Kidney epithelial cell (primary cell): Measurements from ENCODE around the gene HOMEZ. TPM values are rescaled to one million over a fixed set of nuclear protein-coding genes. Genes with fewer than 3 reads are reported as not detected.
A peak's percentile ranks its signal among the peaks of the same experiment; 100 is the strongest.

Source experiments
- DNase-seq: peaks from one replicate; pipeline ENCODE4 v3.0.0-alpha.2; 2010; ENCODE audit warnings: low read depth
- H3K27me3 ChIP-seq: 2 replicates; pipeline ENCODE4 v1.6.0; 2011; ENCODE audit warnings: low read length; ENCODE audit not compliant: control insufficient read depth, insufficient read depth
- H3K36me3 ChIP-seq: 2 replicates; pipeline ENCODE4 v1.5.1; 2011; ENCODE audit warnings: low read length; ENCODE audit not compliant: control insufficient read depth, insufficient read depth
- H3K4me3 ChIP-seq: 2 replicates; pipeline ENCODE4 v1.5.1; 2011; ENCODE audit warnings: low read depth, mild to moderate bottlenecking, control low read depth, low read length
- total RNA-seq: library from RNA; depleted of rRNA; stranded (reverse); fragments of >200 nt; gene quantifications from 2 replicates; pipeline ENCODE4 v1.2.3, GENCODE V29; 2015
- TF ChIP-seq, protein P1 (sequence below): IDR thresholded peaks from 2 replicates; pipeline ENCODE4 v1.5.1; 2011; ENCODE audit warnings: mild to moderate bottlenecking, moderate library complexity, low read length, control low read depth, inconsistent platforms; ENCODE audit not compliant: insufficient read depth, poor library complexity, severe bottlenecking

HOMEZ gene
- total RNA-seq, 1 donor from 2014 or later = 24.3 TPM

DNA sequence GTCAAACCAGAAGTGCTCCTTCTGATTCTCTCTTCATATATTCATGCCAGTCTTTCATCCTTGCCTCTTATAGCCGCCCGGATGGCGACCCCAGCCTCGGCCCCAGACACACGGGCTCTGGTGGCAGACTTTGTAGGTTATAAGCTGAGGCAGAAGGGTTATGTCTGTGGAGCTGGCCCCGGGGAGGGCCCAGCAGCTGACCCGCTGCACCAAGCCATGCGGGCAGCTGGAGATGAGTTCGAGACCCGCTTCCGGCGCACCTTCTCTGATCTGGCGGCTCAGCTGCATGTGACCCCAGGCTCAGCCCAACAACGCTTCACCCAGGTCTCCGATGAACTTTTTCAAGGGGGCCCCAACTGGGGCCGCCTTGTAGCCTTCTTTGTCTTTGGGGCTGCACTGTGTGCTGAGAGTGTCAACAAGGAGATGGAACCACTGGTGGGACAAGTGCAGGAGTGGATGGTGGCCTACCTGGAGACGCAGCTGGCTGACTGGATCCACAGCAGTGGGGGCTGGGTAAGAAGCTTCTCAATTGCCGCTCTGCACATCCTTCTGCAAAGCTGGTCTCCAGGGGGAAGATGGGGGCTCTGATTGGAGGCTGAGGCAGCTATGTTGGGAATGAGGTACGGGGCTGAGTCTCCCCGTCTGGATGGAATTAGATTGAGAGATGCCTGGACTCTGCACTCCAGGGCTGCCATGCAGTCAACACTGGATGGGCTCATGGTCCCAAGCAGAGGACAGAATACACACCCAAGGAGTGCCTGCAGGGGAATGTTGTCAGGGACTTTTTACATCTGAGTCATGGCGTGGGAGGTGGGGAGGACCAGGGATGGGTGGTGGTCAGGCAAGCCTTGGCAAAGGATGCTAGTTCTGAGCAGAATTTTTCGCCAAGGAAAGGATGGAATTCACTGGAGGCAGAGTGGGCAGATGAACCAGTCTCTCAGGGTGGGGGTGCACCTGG, 22.0 kb upstream of the HOMEZ start:
- TF ChIP-seq, protein P1, sequence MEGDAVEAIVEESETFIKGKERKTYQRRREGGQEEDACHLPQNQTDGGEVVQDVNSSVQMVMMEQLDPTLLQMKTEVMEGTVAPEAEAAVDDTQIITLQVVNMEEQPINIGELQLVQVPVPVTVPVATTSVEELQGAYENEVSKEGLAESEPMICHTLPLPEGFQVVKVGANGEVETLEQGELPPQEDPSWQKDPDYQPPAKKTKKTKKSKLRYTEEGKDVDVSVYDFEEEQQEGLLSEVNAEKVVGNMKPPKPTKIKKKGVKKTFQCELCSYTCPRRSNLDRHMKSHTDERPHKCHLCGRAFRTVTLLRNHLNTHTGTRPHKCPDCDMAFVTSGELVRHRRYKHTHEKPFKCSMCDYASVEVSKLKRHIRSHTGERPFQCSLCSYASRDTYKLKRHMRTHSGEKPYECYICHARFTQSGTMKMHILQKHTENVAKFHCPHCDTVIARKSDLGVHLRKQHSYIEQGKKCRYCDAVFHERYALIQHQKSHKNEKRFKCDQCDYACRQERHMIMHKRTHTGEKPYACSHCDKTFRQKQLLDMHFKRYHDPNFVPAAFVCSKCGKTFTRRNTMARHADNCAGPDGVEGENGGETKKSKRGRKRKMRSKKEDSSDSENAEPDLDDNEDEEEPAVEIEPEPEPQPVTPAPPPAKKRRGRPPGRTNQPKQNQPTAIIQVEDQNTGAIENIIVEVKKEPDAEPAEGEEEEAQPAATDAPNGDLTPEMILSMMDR = no peak
- no peaks in the 10 kb centered on the region for H3K27me3 ChIP-seq
- H3K4me3 ChIP-seq = peak overlapping the region; percentile 80
- no peaks in the 10 kb centered on the region for H3K36me3 ChIP-seq
- DNase-seq = no peak

DNA sequence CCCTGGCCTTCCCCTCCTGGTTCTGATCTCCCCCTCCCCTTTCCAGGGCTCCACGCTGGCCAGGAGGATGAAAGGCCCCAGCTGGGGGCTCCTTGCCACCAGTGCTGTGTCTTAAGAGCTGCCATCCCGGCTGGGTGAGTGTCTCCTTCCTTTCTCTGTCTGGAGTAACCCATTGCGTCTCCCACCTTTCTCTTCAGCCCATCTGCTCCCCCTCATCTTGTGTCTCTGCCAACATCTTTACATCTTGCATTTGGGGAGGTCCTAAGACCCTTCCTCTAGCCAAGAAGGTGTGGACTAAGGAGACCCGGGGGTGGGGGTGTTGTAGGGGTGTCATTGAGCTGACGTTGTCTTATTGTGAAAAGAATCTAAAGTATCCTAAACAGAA, 21.2 kb upstream of the HOMEZ start:
- TF ChIP-seq, protein P1 = no peak
- Histone ChIP-seq H3K4me3 (peak overlapping the region; percentile 80), H3K27me3 (no peaks in the 10 kb centered on the region), H3K36me3 (no peaks in the 10 kb centered on the region)
- no peak for DNase-seq

DNA sequence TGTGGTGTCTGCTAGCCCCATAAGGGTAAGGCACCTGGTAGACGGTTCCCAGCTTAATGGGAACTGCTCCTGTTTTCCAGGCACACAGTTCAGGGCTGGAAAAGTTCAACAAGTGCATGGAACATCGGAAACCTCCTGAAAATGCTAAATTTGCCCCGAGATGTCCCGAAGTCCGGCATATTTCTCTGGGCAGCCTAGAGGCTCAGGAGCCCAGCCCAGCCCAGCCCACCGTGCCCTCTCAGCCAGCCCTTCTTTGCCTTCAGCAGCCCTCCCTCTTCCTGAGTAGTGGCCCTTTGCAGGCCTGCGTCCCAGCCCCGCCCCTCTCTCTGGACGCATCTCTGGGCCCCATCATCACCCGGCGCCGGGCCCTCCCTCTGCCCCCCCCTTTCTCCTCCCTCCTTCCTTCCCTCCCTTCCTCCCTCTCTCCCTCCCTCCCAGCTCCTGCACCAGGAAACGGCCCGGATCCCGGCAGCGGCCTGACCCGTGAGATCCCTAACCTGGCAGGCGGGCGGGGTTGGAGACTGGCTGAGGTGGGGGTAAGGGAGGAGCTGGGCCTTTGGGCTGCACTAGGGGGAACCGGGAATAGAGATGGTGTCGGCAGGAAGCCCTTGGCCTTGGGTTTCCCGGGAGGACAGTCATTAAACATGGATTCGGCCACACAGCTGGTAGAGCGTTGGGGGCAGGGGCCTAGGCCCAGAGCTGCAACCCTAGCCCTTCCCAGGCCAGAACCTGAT, 20.6 kb upstream of the HOMEZ start, which contains the start of gene BCL2L2:
Gene BCL2L2 (plus strand): TSS at position 422 of the 734 bp plus-strand sequence. CDS start 935 bp downstream, outside the sequence.
- TF ChIP-seq, protein P1 = no peak
- H3K36me3 ChIP-seq = no peaks in the 10 kb centered on the region
- peak within 1 kb of the TSS; percentile 80 for H3K4me3 ChIP-seq
- no peak for DNase-seq
- no peaks in the 10 kb centered on the region for H3K27me3 ChIP-seq

DNA sequence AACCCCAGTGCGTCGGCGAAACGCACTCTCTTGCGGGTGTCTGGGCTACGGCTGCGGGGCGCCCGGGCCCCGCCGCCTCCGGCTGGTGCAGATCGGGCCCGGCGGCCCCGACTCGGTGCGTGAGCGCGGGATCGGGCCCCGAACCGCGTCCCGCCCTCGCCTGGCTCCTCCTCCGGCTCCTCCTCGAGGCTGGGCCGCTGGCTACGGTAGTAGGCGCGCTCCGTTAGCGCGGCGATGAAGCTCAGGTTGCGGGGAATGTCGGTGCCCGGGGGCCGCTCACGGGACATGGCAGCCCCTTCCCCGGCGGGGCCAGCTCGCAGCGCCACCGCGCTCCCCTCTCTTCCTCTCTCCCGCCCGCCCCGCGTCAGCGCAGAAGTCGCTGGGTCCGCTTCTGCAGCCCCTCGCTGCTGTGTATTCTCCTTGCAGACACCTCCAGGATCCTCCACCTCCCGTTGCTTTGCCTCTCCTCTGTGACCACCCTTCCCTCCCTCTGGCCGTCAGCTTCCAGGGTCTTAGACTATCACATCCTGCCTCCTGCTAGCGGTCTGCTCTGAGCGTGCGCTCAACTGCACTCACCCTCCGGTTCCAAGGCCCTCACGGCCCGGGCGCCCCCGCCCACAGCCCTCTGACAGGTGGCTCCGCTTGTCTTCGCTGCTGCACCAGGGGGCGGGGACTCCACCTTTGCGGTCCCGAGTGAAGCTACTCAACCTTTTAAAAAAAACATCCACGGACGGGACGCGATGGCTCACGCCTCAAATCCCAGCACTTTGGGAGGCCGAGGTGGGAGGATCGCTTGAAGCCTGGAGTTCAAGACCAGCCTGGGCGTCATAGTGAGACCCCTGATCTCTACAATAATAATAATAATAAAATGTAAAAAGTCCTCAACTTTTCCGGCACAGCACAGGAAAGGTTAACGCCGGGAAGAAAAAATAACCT, 16.6 kb upstream of the HOMEZ start, which contains the start of gene PPP1R3E:
Gene PPP1R3E (minus strand): TSS at position 570 of the 936 bp plus-strand sequence. CDS start 283 bp downstream, at position 287.
- no peak for DNase-seq
- Histone ChIP-seq H3K27me3 (no peaks in the 10 kb centered on the region), H3K36me3 (no peaks in the 10 kb centered on the region), H3K4me3 (peak within 1 kb of the TSS; percentile 63)
- TF ChIP-seq, protein P1 = no peak

DNA sequence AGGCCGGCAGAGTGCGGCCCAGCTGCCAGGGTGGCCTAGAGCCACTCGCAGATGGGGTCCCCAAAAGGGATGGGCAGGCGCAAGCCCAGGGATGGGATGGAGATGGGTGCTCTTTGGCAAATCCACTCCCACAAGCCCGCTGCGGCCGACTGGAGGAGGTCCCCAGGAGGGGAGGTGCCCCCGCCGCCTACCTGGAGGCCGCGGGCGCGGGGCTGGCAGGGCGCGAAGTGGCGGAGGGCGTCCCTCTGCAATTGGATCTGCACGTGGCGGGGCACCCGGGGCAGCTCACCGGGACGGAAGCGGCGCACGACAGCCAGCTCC, 16.0 kb upstream of the HOMEZ start:
- Histone ChIP-seq H3K27me3 (no peaks in the 10 kb centered on the region), H3K36me3 (no peaks in the 10 kb centered on the region), H3K4me3 (peak overlapping the region; percentile 63)
- TF ChIP-seq, protein P1 = no peak
- no peak for DNase-seq
